GM12801 (cell line): ENCODE measurements around the gene FAM163A.

Source experiments
- TF ChIP-seq, protein P1 (sequence below): IDR thresholded peaks from one replicate; pipeline ENCODE4 v1.5.1; 2011; ENCODE audit warnings: control low read depth; ENCODE audit not compliant: insufficient read length; ENCODE audit errors: extremely low read depth

The FAM163A gene

GRCh38 chr1:179742717-179743678 is at the start of gene FAM163A:
FAM163A (plus strand) TSS chr1:179743291; CDS start chr1:179813098, 69,807 bp downstream.
- TF ChIP-seq, protein P1, sequence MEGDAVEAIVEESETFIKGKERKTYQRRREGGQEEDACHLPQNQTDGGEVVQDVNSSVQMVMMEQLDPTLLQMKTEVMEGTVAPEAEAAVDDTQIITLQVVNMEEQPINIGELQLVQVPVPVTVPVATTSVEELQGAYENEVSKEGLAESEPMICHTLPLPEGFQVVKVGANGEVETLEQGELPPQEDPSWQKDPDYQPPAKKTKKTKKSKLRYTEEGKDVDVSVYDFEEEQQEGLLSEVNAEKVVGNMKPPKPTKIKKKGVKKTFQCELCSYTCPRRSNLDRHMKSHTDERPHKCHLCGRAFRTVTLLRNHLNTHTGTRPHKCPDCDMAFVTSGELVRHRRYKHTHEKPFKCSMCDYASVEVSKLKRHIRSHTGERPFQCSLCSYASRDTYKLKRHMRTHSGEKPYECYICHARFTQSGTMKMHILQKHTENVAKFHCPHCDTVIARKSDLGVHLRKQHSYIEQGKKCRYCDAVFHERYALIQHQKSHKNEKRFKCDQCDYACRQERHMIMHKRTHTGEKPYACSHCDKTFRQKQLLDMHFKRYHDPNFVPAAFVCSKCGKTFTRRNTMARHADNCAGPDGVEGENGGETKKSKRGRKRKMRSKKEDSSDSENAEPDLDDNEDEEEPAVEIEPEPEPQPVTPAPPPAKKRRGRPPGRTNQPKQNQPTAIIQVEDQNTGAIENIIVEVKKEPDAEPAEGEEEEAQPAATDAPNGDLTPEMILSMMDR = no peak

DNA sequence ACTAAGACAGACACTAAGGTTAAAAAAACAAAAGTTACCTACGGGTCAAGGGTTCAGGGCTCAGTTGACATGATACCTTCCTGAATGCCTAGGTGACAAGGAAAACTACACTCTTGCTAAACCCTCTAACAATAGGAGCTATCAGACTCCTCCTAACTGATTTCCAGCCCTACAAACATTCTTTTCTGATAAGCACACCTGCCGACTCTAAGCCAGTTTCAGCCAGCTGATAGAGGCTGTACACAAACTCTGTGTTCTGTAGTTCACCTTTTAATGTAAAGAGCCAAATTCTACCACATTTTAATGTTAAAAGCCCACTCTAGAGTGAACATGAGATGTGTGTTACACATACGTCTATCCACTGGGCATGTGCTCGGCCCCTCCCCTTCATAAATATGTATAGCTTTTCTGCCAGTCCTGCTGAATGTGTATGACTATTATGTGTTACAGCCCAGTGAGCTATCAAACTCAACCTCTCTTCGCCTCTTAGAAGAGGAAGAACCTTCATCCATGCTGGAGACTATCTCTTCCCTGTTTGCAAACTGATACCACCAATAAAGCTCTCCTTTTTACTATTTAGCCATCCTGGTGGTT is 40.0 kb upstream of the FAM163A start:
- TF ChIP-seq, protein P1 = no peak

- TF ChIP-seq, protein P1 = no peak
Measured at GRCh38 chr1:179706339-179706941, 36.7 kb upstream of the FAM163A start.

- TF ChIP-seq, protein P1 = no peak
Measured at GRCh38 chr1:179707406-179707805, 35.7 kb upstream of the FAM163A start.

GRCh38 chr1:179708434-179709195 is 34.5 kb upstream of the FAM163A start:
- TF ChIP-seq, protein P1 = no peak

GRCh38 chr1:179709841-179710329 is 33.2 kb upstream of the FAM163A start:
- TF ChIP-seq, protein P1 = no peak
